ENCODE measurements around the gene DNM1. TPM values are rescaled to one million over a fixed set of nuclear protein-coding genes. Genes with fewer than 3 reads are reported as not detected.

The DNM1 gene
- total and polyA plus RNA-seq, 2 experiments from 2014 or later = 36.0 to 42.0 TPM

GRCh38 chr9:128225770-128226411 lies 22.7 kb downstream of the DNM1 start (continued):
- TF ChIP-seq, protein P1, sequence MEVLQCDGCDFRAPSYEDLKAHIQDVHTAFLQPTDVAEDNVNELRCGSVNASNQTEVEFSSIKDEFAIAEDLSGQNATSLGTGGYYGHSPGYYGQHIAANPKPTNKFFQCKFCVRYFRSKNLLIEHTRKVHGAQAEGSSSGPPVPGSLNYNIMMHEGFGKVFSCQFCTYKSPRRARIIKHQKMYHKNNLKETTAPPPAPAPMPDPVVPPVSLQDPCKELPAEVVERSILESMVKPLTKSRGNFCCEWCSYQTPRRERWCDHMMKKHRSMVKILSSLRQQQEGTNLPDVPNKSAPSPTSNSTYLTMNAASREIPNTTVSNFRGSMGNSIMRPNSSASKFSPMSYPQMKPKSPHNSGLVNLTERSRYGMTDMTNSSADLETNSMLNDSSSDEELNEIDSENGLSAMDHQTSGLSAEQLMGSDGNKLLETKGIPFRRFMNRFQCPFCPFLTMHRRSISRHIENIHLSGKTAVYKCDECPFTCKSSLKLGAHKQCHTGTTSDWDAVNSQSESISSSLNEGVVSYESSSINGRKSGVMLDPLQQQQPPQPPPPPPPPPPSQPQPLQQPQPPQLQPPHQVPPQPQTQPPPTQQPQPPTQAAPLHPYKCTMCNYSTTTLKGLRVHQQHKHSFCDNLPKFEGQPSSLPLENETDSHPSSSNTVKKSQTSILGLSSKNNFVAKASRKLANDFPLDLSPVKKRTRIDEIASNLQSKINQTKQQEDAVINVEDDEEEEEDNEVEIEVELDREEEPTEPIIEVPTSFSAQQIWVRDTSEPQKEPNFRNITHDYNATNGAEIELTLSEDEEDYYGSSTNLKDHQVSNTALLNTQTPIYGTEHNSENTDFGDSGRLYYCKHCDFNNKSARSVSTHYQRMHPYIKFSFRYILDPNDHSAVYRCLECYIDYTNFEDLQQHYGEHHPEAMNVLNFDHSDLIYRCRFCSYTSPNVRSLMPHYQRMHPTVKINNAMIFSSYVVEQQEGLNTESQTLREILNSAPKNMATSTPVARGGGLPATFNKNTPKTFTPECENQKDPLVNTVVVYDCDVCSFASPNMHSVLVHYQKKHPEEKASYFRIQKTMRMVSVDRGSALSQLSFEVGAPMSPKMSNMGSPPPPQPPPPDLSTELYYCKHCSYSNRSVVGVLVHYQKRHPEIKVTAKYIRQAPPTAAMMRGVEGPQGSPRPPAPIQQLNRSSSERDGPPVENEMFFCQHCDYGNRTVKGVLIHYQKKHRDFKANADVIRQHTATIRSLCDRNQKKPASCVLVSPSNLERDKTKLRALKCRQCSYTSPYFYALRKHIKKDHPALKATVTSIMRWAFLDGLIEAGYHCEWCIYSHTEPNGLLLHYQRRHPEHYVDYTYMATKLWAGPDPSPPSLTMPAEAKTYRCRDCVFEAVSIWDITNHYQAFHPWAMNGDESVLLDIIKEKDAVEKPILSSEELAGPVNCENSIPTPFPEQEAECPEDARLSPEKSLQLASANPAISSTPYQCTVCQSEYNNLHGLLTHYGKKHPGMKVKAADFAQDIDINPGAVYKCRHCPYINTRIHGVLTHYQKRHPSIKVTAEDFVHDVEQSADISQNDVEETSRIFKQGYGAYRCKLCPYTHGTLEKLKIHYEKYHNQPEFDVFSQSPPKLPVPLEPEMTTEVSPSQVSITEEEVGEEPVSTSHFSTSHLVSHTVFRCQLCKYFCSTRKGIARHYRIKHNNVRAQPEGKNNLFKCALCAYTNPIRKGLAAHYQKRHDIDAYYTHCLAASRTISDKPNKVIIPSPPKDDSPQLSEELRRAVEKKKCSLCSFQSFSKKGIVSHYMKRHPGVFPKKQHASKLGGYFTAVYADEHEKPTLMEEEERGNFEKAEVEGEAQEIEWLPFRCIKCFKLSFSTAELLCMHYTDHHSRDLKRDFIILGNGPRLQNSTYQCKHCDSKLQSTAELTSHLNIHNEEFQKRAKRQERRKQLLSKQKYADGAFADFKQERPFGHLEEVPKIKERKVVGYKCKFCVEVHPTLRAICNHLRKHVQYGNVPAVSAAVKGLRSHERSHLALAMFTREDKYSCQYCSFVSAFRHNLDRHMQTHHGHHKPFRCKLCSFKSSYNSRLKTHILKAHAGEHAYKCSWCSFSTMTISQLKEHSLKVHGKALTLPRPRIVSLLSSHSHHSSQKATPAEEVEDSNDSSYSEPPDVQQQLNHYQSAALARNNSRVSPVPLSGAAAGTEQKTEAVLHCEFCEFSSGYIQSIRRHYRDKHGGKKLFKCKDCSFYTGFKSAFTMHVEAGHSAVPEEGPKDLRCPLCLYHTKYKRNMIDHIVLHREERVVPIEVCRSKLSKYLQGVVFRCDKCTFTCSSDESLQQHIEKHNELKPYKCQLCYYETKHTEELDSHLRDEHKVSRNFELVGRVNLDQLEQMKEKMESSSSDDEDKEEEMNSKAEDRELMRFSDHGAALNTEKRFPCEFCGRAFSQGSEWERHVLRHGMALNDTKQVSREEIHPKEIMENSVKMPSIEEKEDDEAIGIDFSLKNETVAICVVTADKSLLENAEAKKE (CRISPR knock-in tag; IDR thresholded peaks at IDR 0.05) = no peak
- TF ChIP-seq, protein P2, sequence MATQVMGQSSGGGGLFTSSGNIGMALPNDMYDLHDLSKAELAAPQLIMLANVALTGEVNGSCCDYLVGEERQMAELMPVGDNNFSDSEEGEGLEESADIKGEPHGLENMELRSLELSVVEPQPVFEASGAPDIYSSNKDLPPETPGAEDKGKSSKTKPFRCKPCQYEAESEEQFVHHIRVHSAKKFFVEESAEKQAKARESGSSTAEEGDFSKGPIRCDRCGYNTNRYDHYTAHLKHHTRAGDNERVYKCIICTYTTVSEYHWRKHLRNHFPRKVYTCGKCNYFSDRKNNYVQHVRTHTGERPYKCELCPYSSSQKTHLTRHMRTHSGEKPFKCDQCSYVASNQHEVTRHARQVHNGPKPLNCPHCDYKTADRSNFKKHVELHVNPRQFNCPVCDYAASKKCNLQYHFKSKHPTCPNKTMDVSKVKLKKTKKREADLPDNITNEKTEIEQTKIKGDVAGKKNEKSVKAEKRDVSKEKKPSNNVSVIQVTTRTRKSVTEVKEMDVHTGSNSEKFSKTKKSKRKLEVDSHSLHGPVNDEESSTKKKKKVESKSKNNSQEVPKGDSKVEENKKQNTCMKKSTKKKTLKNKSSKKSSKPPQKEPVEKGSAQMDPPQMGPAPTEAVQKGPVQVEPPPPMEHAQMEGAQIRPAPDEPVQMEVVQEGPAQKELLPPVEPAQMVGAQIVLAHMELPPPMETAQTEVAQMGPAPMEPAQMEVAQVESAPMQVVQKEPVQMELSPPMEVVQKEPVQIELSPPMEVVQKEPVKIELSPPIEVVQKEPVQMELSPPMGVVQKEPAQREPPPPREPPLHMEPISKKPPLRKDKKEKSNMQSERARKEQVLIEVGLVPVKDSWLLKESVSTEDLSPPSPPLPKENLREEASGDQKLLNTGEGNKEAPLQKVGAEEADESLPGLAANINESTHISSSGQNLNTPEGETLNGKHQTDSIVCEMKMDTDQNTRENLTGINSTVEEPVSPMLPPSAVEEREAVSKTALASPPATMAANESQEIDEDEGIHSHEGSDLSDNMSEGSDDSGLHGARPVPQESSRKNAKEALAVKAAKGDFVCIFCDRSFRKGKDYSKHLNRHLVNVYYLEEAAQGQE (IDR thresholded peaks at IDR 0.05; ENCODE audit: unreplicated experiment) = no peak

DNA sequence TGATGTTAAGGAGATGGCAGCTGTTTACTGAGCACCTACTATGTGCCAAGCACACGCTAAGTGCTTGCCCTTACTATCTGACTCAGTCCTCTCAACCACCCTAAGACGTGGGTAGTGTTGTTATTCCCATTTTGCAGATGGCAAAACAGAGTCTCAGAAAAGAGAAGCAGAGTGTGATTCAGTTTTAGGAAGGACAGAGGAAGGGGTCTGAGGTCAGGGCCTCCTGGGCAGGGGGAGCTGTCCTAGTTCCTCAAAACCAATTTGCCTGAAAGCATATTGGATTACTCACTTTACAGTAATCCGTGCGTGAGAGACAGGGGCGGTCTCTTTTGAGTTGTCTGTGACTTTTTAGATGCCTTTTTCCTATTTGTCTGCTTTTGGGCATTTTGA lies 23.2 kb downstream of the DNM1 start:
- Mint-ChIP-seq H3K4me3 (no peak overlapping the region), H3K36me3 (ENCODE audit: low read depth) (peaks cover 11% of the 10 kb centered on the region), H3K27ac (no peak overlapping the region), H3K9me3 (no peaks in the 10 kb centered on the region), H3K4me1 (no peaks in the 10 kb centered on the region), H3K27me3 (ENCODE audit: insufficient read depth, low read depth, poor library complexity) (peaks cover 7% of the 10 kb centered on the region)
- H3K36me3 ChIP-seq (ENCODE audit: insufficient read depth) = 0 out of 2 replicates have a peak, but pooled peaks cover under 1% of the 10 kb centered on the region
- H3K4me3 ChIP-seq = no peak overlapping the region
- H4K20me1 ChIP-seq (replicated peaks; ENCODE audit: insufficient read depth) = no peaks in the 10 kb centered on the region; the same call in 1 of the 2 replicates
- no peaks in the 10 kb centered on the region for H3K27me3 ChIP-seq (ENCODE audit: insufficient read depth)
- H3K4me1 ChIP-seq (ENCODE audit: insufficient read depth) = no peaks in the 10 kb centered on the region
- H3K9me2 ChIP-seq (ENCODE audit: insufficient read depth) = no peaks in the 10 kb centered on the region
- H3K27ac ChIP-seq (ENCODE audit: low read depth) = no peak overlapping the region
- H3F3A ChIP-seq (replicated peaks; ENCODE audit: low read depth) = peaks cover 3% of the 10 kb centered on the region; the same call in 1 of the 2 replicates
- ATAC-seq = no peak
- H3K79me2 ChIP-seq (replicated peaks; ENCODE audit: insufficient read depth) = no peaks in the 10 kb centered on the region
- no peak overlapping the region for H2AFZ ChIP-seq
- no peak overlapping the region for H3K4me2 ChIP-seq
- DNase-seq (ENCODE audit: low spot score) = no peak
- TF ChIP-seq, protein P3, sequence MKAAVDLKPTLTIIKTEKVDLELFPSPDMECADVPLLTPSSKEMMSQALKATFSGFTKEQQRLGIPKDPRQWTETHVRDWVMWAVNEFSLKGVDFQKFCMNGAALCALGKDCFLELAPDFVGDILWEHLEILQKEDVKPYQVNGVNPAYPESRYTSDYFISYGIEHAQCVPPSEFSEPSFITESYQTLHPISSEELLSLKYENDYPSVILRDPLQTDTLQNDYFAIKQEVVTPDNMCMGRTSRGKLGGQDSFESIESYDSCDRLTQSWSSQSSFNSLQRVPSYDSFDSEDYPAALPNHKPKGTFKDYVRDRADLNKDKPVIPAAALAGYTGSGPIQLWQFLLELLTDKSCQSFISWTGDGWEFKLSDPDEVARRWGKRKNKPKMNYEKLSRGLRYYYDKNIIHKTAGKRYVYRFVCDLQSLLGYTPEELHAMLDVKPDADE (IDR thresholded peaks at IDR 0.05) = no peak
- TF ChIP-seq NANOG (IDR thresholded peaks at IDR 0.05; ENCODE audit: borderline replicate concordance) = no peak
- TF ChIP-seq EZH2phosphoT487 (IDR thresholded peaks at IDR 0.05; ENCODE audit: unreplicated experiment) = no peak

Measured in GM23338 (cell line).